Chondrocyte (in vitro differentiated cells): ENCODE data around the gene LRRC23. TPM values are rescaled to one million over a fixed set of nuclear protein-coding genes. Genes with fewer than 3 reads are reported as not detected.
A peak's percentile ranks its signal among the peaks of the same experiment; 100 is the strongest.

Source experiments
- DNase-seq: peaks from one replicate; pipeline ENCODE4 v3.0.0; 2021; ENCODE audit warnings: mixed read lengths, low spot score
- H3K27ac Mint-ChIP-seq: one replicate; pipeline ENCODE4 v1.8.0; 2021; ENCODE audit warnings: mild to moderate bottlenecking, moderate library complexity, mixed read lengths; ENCODE audit not compliant: unreplicated experiment
- H3K27me3 Mint-ChIP-seq: 2 replicates; pipeline ENCODE4 v1.8.0; 2021; ENCODE audit warnings: low read depth, mixed read lengths
- H3K36me3 Mint-ChIP-seq: 2 replicates; pipeline ENCODE4 v1.8.0; 2021; ENCODE audit warnings: low read depth, mixed read lengths
- H3K4me1 Mint-ChIP-seq: 2 replicates; pipeline ENCODE4 v1.8.0; 2021; ENCODE audit warnings: low read depth, mild to moderate bottlenecking, mixed read lengths
- H3K4me3 Mint-ChIP-seq: one replicate; pipeline ENCODE4 v1.8.0; 2021; ENCODE audit warnings: mild to moderate bottlenecking, moderate library complexity, mixed read lengths; ENCODE audit not compliant: unreplicated experiment
- H3K9me3 Mint-ChIP-seq: 2 replicates; pipeline ENCODE4 v1.8.0; 2021; ENCODE audit warnings: low read depth, mixed read lengths
- CTCF ChIP-seq: fragments of 200-600 bp; sonication (generic); IDR thresholded peaks from 2 replicates; pipeline ENCODE4 v1.5.0; 2021; ENCODE audit warnings: antibody characterized with exemption, mild to moderate bottlenecking, moderate library complexity
- total RNA-seq: library from RNA; stranded (reverse); gene quantifications from 3 replicates; pipeline ENCODE4 v1.2.1, GENCODE V29; 2021

LRRC23 gene
- total RNA-seq, 1 donor from 2014 or later: 6.3 TPM

- Mint-ChIP-seq H3K27ac (no peak overlapping the region), H3K9me3 (no peaks in the 10 kb centered on the region)
Measured at GRCh38 chr12:6953442-6954315, 49.1 kb downstream of the LRRC23 start.

DNA sequence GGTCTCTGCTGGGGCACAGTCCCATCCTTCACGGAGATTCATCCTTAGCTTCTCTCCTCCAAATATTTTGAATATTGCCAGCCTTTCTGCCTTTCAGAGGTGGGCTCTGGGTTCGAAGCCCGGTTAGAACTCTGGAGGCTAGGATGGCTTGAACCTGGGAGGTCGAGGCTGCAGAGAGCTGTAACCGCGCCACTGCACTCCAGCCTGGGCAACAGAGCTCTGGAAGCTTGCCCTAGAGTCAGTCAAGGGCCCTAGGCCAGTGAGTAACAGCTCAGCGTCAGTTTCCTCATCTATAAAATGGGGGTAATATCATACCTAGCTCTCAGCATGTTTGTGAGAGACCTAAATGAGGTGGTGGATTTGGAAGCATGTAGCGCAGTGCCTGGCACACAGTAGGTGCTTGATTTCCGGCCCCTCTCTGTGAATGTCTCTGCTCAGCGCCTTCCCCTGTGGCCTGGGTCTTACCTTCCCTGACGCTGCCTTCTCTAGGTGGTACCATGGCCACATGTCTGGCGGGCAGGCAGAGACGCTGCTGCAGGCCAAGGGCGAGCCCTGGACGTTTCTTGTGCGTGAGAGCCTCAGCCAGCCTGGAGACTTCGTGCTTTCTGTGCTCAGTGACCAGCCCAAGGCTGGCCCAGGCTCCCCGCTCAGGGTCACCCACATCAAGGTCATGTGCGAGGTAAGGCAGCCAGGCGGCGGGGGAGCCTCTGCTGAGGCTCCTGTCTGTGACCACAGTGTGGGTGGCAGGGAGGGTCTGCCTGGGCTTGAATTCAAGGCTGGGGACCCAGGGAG, 49.9 kb downstream of the LRRC23 start:
- Mint-ChIP-seq H3K9me3 (no peaks in the 10 kb centered on the region), H3K4me3 (no peak overlapping the region), H3K27ac (no peak overlapping the region), H3K27me3 (no peaks in the 10 kb centered on the region), H3K4me1 (peaks cover 26% of the 10 kb centered on the region), H3K36me3 (no peaks in the 10 kb centered on the region)
- no peak for TF ChIP-seq CTCF
- peak; percentile 81 for DNase-seq

More at GRCh38 chr12:6953442-6954315, 49.1 kb downstream of the LRRC23 start:
- DNase-seq: peak; percentile 78
- Mint-ChIP-seq H3K4me3 (no peak overlapping the region), H3K36me3 (no peaks in the 10 kb centered on the region), H3K4me1 (peaks cover 20% of the 10 kb centered on the region), H3K27me3 (no peaks in the 10 kb centered on the region)
- TF ChIP-seq CTCF: no peak

- Mint-ChIP-seq H3K27me3 (no peaks in the 10 kb centered on the region), H3K4me3 (no peak overlapping the region), H3K27ac (no peak overlapping the region), H3K9me3 (no peaks in the 10 kb centered on the region), H3K4me1 (peaks cover 26% of the 10 kb centered on the region), H3K36me3 (no peaks in the 10 kb centered on the region)
- DNase-seq: peak; percentile 66
- TF ChIP-seq CTCF: no peak
Measured at GRCh38 chr12:6955108-6956020, 50.7 kb downstream of the LRRC23 start.

DNA sequence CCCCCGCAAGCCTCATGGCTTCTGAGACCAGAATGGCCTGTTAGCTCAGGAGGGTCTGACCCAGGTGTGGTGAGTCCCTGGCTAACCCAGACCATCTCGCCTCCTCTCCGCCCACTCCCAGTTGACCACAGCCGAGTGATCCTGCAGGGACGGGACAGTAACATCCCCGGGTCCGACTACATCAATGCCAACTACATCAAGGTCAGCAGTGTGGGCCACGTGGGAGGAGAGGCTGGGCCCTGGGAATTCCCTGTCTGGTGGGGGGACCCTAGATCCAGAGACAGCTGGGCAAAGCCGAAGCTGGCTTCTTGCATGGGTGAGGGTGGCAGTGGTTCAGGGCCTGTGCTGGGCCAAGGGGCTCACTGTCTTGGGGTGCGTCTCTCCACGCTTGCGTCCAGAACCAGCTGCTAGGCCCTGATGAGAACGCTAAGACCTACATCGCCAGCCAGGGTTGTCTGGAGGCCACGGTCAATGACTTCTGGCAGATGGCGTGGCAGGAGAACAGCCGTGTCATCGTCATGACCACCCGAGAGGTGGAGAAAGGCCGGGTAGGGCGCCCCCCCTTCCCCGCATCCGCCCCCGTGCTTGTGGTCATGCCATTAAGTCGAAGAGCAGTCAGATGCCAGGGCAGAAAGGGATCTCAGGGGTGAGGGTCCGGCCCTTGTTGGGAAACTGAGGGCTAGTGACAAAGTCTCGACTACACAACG, 51.6 kb downstream of the LRRC23 start:
- Mint-ChIP-seq H3K4me1 (peaks cover 26% of the 10 kb centered on the region), H3K27me3 (no peaks in the 10 kb centered on the region), H3K36me3 (no peaks in the 10 kb centered on the region), H3K4me3 (no peak overlapping the region), H3K27ac (no peak overlapping the region), H3K9me3 (no peaks in the 10 kb centered on the region)
- DNase-seq: peak; percentile 68
- TF ChIP-seq CTCF: no peak
